GM23338 (cell line): Measurements from ENCODE around the gene SRGAP3. TPM values are rescaled to one million over a fixed set of nuclear protein-coding genes. Genes with fewer than 3 reads are reported as not detected.

ENCODE experiments used
- ATAC-seq: fragments of 200-7000 bp; cut with Tn5 transposase; 3 replicates; pipeline ENCODE4 v1.9.1; 2020
- DNase-seq: peaks from one replicate; pipeline ENCODE4 v3.0.0-alpha.2; 2015; ENCODE audit warnings: low spot score
- H2AFZ ChIP-seq: fragments of 200-600 bp; sonication (generic); 2 replicates; pipeline ENCODE4 v1.8.0; 2016; ENCODE audit warnings: antibody characterized with exemption, mild to moderate bottlenecking, moderate library complexity
- H3F3A ChIP-seq: fragments of 200-600 bp; sonication (generic); replicated peaks from 2 replicates; pipeline ENCODE4 v1.8.0; 2017; ENCODE audit warnings: antibody characterized with exemption, mixed run types, low read depth
- H3K27ac ChIP-seq: fragments of 200-600 bp; sonication (generic); 2 replicates; pipeline ENCODE4 v1.6.1; 2016; ENCODE audit warnings: low read depth
- H3K27me3 ChIP-seq: fragments of 200-600 bp; sonication (generic); 2 replicates; pipeline ENCODE4 v1.8.0; 2016; ENCODE audit warnings: mild to moderate bottlenecking, mixed run types, moderate library complexity; ENCODE audit not compliant: insufficient read depth
- H3K36me3 ChIP-seq: fragments of 200-600 bp; sonication (generic); 2 replicates; pipeline ENCODE4 v1.8.0; 2016; ENCODE audit warnings: mild to moderate bottlenecking; ENCODE audit not compliant: insufficient read depth
- H3K4me1 ChIP-seq: fragments of 200-600 bp; sonication (generic); 2 replicates; pipeline ENCODE4 v1.8.0; 2016; ENCODE audit warnings: mild to moderate bottlenecking, moderate library complexity; ENCODE audit not compliant: insufficient read depth
- H3K4me2 ChIP-seq: fragments of 200-600 bp; sonication (generic); 2 replicates; pipeline ENCODE4 v1.7.1; 2017; ENCODE audit warnings: mixed run types
- H3K4me3 ChIP-seq: fragments of 200-600 bp; sonication (generic); 2 replicates; pipeline ENCODE4 v1.6.1; 2016; ENCODE audit warnings: mixed run types
- H3K79me2 ChIP-seq: fragments of 200-600 bp; sonication (generic); replicated peaks from 2 replicates; pipeline ENCODE4 v1.8.0; 2017; ENCODE audit warnings: mild to moderate bottlenecking; ENCODE audit not compliant: insufficient read depth
- H3K9me2 ChIP-seq: fragments of 200-600 bp; sonication (generic); 2 replicates; pipeline ENCODE4 v1.8.0; 2017; ENCODE audit not compliant: insufficient read depth
- H4K20me1 ChIP-seq: fragments of 200-600 bp; sonication (generic); replicated peaks from 2 replicates; pipeline ENCODE4 v1.8.0; 2017; ENCODE audit warnings: mild to moderate bottlenecking; ENCODE audit not compliant: insufficient read depth
- H3K27ac Mint-ChIP-seq: 2 replicates; pipeline ENCODE4 v1.8.0; 2020; ENCODE audit warnings: inconsistent platforms, mild to moderate bottlenecking, moderate library complexity, mixed read lengths
- H3K27me3 Mint-ChIP-seq: 3 replicates; pipeline ENCODE4 v1.8.0; 2022; ENCODE audit warnings: low read depth, mild to moderate bottlenecking, moderate library complexity, mixed read lengths, inconsistent platforms; ENCODE audit not compliant: insufficient read depth, poor library complexity
- H3K36me3 Mint-ChIP-seq: 3 replicates; pipeline ENCODE4 v1.8.0; 2021; ENCODE audit warnings: low read depth, mild to moderate bottlenecking, inconsistent platforms, moderate library complexity, mixed read lengths
- H3K4me1 Mint-ChIP-seq: 3 replicates; pipeline ENCODE4 v1.8.0; 2020; ENCODE audit warnings: mild to moderate bottlenecking, inconsistent platforms, mixed read lengths
- H3K4me3 Mint-ChIP-seq: 3 replicates; pipeline ENCODE4 v1.8.0; 2021; ENCODE audit warnings: moderate library complexity, mild to moderate bottlenecking, inconsistent platforms, mixed read lengths
- H3K9me3 Mint-ChIP-seq: 3 replicates; pipeline ENCODE4 v1.8.0; 2020; ENCODE audit warnings: moderate library complexity, mild to moderate bottlenecking, inconsistent platforms, mixed read lengths
- CTCF ChIP-seq, 2 experiments: fragments of 200-600 bp in 1 of 2; sonication (generic) in 1 of 2; conservative IDR thresholded peaks; 2 replicates each; pipeline versions ENCODE4 v1.5.1 to v1.6.1; 2016 to 2017; ENCODE audit warnings: antibody characterized with exemption in 2 of 2, low read depth in 2 of 2, mild to moderate bottlenecking in 2 of 2, moderate library complexity in 1 of 2
- EZH2 ChIP-seq: fragments of 200-600 bp; sonication (generic); IDR thresholded peaks from one replicate; pipeline ENCODE4 v1.8.0; 2017; ENCODE audit warnings: antibody characterized with exemption, mild to moderate bottlenecking, low read depth; ENCODE audit not compliant: unreplicated experiment
- EZH2phosphoT487 ChIP-seq: fragments of 200-600 bp; sonication (generic); IDR thresholded peaks from one replicate; pipeline ENCODE4 v1.8.1; 2018; ENCODE audit warnings: antibody characterized with exemption; ENCODE audit not compliant: unreplicated experiment
- NANOG ChIP-seq: IDR thresholded peaks from 2 replicates; pipeline ENCODE4 v1.6.1; 2016; ENCODE audit warnings: antibody characterized with exemption, borderline replicate concordance
- ZNF114 ChIP-seq: fragments of 250-450 bp; sonication (Bioruptor Pico); IDR thresholded peaks from 2 replicates; pipeline ENCODE4 v1.5.0; 2020; ENCODE audit warnings: mild to moderate bottlenecking, moderate library complexity
- ZNF331 ChIP-seq: fragments of 250-450 bp; sonication (Bioruptor Pico); IDR thresholded peaks from 2 replicates; pipeline ENCODE4 v1.5.0; 2020; ENCODE audit warnings: low read depth, mild to moderate bottlenecking, moderate library complexity
- polyA plus RNA-seq: library from polyadenylated mRNA; unstranded; fragments of >200 nt; fragmentation: Nextera tagmentation; extraction: Ambion mirVana; gene quantifications from 2 replicates; pipeline ENCODE4 v1.2.1, GENCODE V29; 2016
- total RNA-seq: library from RNA; depleted of rRNA; stranded (reverse); fragments of >200 nt; shearing (Covaris generic); gene quantifications from 2 replicates; pipeline ENCODE4 v1.2.3, GENCODE V29; 2014
- TF ChIP-seq, protein P1 (sequence below): IDR thresholded peaks from 2 replicates; pipeline ENCODE4 v1.6.1; 2016; ENCODE audit warnings: antibody characterized with exemption

Gene SRGAP3
- total and polyA plus RNA-seq, 2 experiments from 2014 or later, result 6.4 to 9.4 TPM

- H3K36me3 ChIP-seq, result no peaks in the 10 kb centered on the region
- DNase-seq, result peak; percentile 71
- no peaks in the 10 kb centered on the region for H4K20me1 ChIP-seq
- H2AFZ ChIP-seq, result peak overlapping the region; percentile 43; the same call in 1 of the 2 replicates
- ATAC-seq, result peak; percentile 61
- Mint-ChIP-seq H3K4me1 (peaks cover 6% of the 10 kb centered on the region; the same call in 1 of the 3 replicates), H3K4me3 (no peak overlapping the region), H3K27me3 (peaks cover 9% of the 10 kb centered on the region), H3K36me3 (no peaks in the 10 kb centered on the region), H3K27ac (no peak overlapping the region), H3K9me3 (no peaks in the 10 kb centered on the region)
- no peak overlapping the region for H3K4me3 ChIP-seq
- no peaks in the 10 kb centered on the region for H3K9me2 ChIP-seq
- H3K4me2 ChIP-seq, result no peak overlapping the region
- H3K27ac ChIP-seq, result no peak overlapping the region
- no peaks in the 10 kb centered on the region for H3K4me1 ChIP-seq
- no peaks in the 10 kb centered on the region for H3K79me2 ChIP-seq
- TF ChIP-seq EZH2phosphoT487, result no peak
- TF ChIP-seq CTCF (conservative IDR thresholded peaks at IDR 0.05; ENCODE audit: low read depth in 2 of 2), result peak; percentile 97 to 99
- TF ChIP-seq ZNF331, result no peak
- TF ChIP-seq EZH2, result no peak
- TF ChIP-seq NANOG, result no peak
- TF ChIP-seq, protein P1, sequence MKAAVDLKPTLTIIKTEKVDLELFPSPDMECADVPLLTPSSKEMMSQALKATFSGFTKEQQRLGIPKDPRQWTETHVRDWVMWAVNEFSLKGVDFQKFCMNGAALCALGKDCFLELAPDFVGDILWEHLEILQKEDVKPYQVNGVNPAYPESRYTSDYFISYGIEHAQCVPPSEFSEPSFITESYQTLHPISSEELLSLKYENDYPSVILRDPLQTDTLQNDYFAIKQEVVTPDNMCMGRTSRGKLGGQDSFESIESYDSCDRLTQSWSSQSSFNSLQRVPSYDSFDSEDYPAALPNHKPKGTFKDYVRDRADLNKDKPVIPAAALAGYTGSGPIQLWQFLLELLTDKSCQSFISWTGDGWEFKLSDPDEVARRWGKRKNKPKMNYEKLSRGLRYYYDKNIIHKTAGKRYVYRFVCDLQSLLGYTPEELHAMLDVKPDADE, result no peak
- H3F3A ChIP-seq, result no peaks in the 10 kb centered on the region
- no peaks in the 10 kb centered on the region for H3K27me3 ChIP-seq
These were observed 278.4 kb downstream of the SRGAP3 start for GRCh38 chr3:8970971-8971589.

GRCh38 chr3:8969241-8969640 lies 280.2 kb downstream of the SRGAP3 start:
- ATAC-seq (no peak), DNase-seq (no peak)
- peaks cover 9% of the 10 kb centered on the region for H3K27me3 Mint-ChIP-seq
- H3K27ac Mint-ChIP-seq, result no peak overlapping the region
- Histone ChIP-seq H3F3A (no peaks in the 10 kb centered on the region), H3K4me1 (no peaks in the 10 kb centered on the region), H3K9me2 (no peaks in the 10 kb centered on the region), H3K27ac (no peak overlapping the region), H3K79me2 (no peaks in the 10 kb centered on the region), H3K36me3 (no peaks in the 10 kb centered on the region), H2AFZ (no peak overlapping the region), H3K4me3 (no peak overlapping the region), H3K27me3 (no peaks in the 10 kb centered on the region), H4K20me1 (no peaks in the 10 kb centered on the region), H3K4me2 (no peak overlapping the region)
- peaks cover 15% of the 10 kb centered on the region for H3K4me1 Mint-ChIP-seq
- no peak overlapping the region for H3K4me3 Mint-ChIP-seq
- no peaks in the 10 kb centered on the region for H3K36me3 Mint-ChIP-seq
- no peak for TF ChIP-seq ZNF331
- H3K9me3 Mint-ChIP-seq, result no peaks in the 10 kb centered on the region

- Histone ChIP-seq H3K4me1 (peaks cover 5% of the 10 kb centered on the region; the same call in 1 of the 2 replicates), H3K79me2 (no peaks in the 10 kb centered on the region), H3K27ac (no peak overlapping the region), H2AFZ (no peak overlapping the region), H3K36me3 (no peaks in the 10 kb centered on the region), H3K4me2 (no peak overlapping the region), H4K20me1 (no peaks in the 10 kb centered on the region), H3K9me2 (no peaks in the 10 kb centered on the region), H3K27me3 (no peaks in the 10 kb centered on the region), H3F3A (no peaks in the 10 kb centered on the region), H3K4me3 (no peak overlapping the region)
- no peak overlapping the region for H3K27ac Mint-ChIP-seq
- DNase-seq (no peak), ATAC-seq (no peak)
- no peaks in the 10 kb centered on the region for H3K9me3 Mint-ChIP-seq
- H3K36me3 Mint-ChIP-seq, result no peaks in the 10 kb centered on the region
- H3K4me3 Mint-ChIP-seq, result no peak overlapping the region
- H3K27me3 Mint-ChIP-seq, result peaks cover 9% of the 10 kb centered on the region
- peaks cover 21% of the 10 kb centered on the region for H3K4me1 Mint-ChIP-seq
- TF ChIP-seq CTCF (conservative IDR thresholded peaks at IDR 0.05; ENCODE audit: low read depth in 2 of 2) (no peak), ZNF114 (CRISPR knock-in tag) (no peak), EZH2 (no peak), NANOG (no peak)
These were observed 281.0 kb downstream of the SRGAP3 start for GRCh38 chr3:8968375-8968882.
